NCI-H128 (cell line): ENCODE measurements around the gene GNPDA1.
"Not testable (repeated sequence)": the region's sequence is repeated elsewhere in the genome, so short reads cannot be mapped to it uniquely, and the experiment has no call there.

Experiments
- DNase-seq: peaks from one replicate; lab custom pipeline; 2025; ENCODE audit not compliant: unreplicated experiment; lab: John Stamatoyannopoulos, UW

The GNPDA1 gene

GRCh38 chr5:142012792-142013388, at the start of gene GNPDA1:
Gene GNPDA1 (minus strand): TSS chr5:142013027. CDS start chr5:142012035, 992 bp downstream.
- no peak for DNase-seq

GRCh38 chr5:142059304-142059940, 46.6 kb upstream of the GNPDA1 start:
- no peak for DNase-seq

- no peak for DNase-seq
These were observed 44.9 kb upstream of the GNPDA1 start for GRCh38 chr5:142057697-142058056.

DNA sequence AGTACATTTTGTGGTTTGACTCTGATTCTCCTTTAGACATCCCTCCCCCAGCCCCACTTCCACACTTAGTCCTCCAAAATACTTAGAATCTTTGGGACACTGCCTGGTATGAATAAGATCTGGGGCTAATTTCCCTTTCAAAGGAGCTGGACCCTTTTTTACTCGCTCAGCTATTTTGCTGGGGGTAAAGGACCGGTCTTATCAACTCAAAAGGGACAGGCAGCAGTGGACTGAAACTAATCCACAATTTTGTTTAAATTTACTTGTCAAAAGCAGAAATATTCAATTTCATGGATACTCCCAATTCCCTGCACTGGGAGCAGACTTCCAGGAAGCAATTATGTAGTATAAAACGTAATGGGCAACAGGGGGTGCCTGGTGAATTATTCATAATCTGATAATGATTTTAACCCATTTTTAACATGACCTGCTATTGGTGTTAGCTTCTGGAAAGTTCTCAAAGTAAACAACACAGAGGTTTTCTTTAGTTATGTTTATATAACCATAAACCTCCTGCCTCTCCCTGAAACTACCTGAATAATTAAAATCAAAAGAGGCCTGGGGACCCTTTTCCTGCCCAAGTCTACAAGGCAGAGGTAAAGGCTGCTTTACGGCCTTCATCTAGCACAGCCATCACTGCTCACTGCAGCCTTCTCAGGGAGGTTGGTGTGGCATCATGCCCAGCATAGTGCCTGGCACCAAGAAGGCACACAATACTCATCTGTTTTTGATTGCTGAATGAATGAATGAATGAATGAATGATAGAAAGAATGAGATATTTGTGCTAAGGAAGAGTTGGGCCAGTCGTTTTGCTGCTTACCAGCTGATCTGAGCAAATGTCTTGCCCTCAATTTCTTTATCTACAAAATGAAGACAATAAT, 44.2 kb upstream of the GNPDA1 start:
- no peak for DNase-seq

- no peak for DNase-seq
These were observed 42.5 kb upstream of the GNPDA1 start for GRCh38 chr5:142055301-142055700.

- no peak for DNase-seq
These were observed 40.8 kb upstream of the GNPDA1 start for GRCh38 chr5:142053426-142054151.

GRCh38 chr5:142052026-142052425, 39.2 kb upstream of the GNPDA1 start:
- DNase-seq: not testable (repeated sequence)

- no peak for DNase-seq
These were observed 35.4 kb upstream of the GNPDA1 start for GRCh38 chr5:142048272-142048671.

DNA sequence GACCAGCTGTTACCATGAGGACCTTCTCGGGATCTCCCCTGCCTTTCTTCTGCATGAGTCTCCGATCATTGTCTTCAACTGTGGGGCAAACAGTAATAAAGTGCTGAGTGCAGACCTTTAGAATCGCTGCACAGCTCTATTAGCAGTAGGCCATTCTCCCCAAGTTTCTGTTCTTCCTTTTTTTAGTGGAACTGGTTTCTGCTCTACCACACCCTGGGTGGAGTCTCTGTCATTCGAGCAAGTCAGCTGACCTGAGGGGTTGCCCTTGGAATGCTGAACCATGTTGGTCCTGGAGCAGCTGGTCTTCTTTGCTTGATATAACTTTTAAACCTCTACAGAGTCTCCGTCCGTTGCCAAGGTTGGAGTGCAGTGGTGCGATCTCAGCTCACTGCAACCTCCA, 33.4 kb upstream of the GNPDA1 start:
- DNase-seq: no peak

GRCh38 chr5:142040881-142041280, 28.1 kb upstream of the GNPDA1 start:
- DNase-seq: not testable (repeated sequence)

DNA sequence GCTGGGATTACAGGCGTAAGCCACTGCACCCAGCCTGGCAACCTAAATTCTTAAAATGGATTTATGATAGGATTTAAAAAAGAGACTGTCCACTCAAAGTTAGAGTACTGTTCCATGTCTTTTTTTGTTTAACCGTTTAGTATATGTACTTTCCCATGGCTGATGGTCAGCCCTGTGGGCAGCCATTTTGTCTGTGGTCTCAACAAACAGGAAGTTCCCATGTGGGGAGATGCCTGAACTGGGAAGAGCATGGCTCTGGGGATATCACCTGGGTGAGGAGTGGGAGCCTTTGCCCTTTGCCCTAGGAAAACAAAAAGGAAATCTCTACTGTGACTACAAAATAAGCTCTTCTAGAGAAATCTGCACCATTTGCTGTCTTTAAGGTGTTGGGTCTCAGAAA, 27.5 kb upstream of the GNPDA1 start:
- no peak for DNase-seq

DNA sequence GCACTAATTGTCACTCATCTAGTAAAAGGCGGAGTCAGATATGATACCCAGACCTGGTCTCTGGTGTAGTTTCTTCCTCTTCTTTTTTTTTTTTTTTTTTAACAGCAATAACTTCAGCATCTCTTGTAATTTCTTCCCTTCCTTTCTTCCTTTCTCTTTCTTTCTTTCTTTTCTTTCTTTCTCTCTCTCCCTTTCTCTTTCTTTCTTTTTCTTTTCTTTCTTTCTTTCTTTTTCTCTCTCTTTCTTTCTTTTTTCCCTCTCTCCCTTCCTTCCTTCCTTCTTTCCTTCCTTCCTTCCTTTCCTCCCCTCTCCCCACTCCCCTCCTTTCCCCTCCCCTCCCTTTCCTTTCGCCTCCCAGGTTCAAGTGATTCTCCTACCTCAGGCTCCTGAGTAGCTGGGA, 25.9 kb upstream of the GNPDA1 start:
- no peak for DNase-seq

GRCh38 chr5:142037599-142037998, 24.8 kb upstream of the GNPDA1 start:
- DNase-seq: not testable (repeated sequence)

- DNase-seq: no peak
These were observed 24.1 kb upstream of the GNPDA1 start for GRCh38 chr5:142036918-142037317.

DNA sequence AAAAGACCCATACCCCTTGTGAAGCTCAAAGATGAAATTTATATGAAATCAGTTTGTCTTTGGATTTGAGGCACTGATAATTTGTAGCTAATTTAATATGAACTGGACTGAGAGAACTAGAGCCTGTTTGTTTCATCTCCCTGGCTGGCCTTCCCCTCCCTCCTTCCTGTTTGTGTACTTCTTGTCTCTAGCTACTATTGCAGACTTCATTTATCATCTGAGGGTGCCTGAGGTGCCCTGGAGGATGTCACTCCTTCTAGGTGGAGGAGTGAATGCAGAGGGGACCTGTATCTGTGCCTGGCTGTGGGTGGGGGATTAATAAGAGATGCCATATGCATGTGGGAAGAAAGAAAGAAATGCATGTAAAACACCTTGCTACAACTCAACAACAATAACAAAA, 22.2 kb upstream of the GNPDA1 start:
- no peak for DNase-seq

DNA sequence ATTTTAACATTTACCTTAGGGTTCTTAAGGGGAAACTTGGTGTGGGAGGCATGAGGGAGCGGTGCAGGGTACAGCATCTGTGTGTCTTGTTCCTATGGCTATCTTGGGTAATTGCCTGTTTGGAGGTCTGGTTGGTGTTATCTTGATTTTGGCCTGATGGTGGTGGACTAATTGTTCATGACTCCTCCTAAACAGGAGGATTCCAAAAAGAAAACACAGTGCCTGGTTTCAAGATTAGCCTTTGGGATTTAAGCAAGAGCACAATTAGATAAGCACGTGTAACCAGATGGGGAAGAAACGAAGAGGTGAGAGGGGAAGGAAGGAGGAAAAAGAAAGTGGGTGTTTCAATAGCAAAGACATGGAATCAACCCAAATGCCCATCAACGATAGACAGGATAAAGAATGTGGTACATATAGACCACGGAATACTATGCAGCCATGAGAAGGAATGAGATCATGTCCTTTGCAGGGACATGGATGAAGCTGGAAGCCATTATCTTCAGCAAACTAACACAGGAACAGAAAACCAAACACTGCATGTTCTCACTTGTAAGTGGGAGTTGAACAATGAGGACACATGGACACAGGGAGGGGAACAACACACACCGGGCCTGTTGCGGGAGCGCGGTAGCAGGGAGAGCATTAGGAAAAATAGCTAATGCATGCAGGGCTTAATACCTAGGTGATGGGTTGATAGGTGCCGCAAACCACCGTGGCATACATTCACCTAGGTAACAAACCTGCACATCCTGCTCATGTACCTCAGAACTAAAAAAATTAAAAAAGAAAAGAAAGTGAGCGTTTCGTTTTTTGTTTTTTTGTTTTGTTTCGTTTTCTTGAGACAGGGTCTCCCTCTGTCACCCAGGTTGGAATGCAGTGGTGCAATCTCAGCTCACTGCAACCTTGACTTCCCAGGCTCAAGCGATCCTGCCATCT, 21.1 kb upstream of the GNPDA1 start:
- not testable (repeated sequence) for DNase-seq

GRCh38 chr5:142032747-142033631, 20.2 kb upstream of the GNPDA1 start:
- peak; percentile 1 for DNase-seq

- no peak for DNase-seq
These were observed 19.3 kb upstream of the GNPDA1 start for GRCh38 chr5:142032150-142032549.

DNA sequence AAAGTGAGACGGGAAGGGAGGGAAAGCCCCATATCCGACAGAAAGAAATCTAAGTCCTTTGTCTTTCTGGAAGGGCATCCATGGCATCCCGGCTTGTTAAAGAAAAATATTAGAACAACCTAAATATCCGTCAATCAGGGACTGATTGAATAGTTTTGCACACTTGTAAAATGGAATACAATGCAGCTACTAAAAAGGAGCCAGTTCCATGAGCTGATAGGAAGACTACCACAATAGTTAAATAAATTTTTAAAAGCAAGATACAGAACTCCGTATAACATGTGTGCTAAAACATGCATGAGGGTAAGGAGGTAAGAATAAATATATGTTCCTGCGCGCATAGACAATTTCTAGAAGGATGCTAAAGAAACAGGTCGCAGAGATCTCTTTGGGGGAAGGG, 12.8 kb upstream of the GNPDA1 start:
- no peak for DNase-seq
